Nephron (organoid): ENCODE data around the gene DDIT3.

Experiments used
- H3K27ac Mint-ChIP-seq, 3 experiments: 2 replicates each; pipeline ENCODE4 v1.8.0; 2020; ENCODE audit warnings: mixed read lengths in 3 of 3, mild to moderate bottlenecking in 2 of 3, moderate library complexity in 1 of 3
- H3K27me3 Mint-ChIP-seq: 2 replicates; pipeline ENCODE4 v1.8.0; 2021; ENCODE audit warnings: low read depth, mild to moderate bottlenecking, moderate library complexity, mixed read lengths
- H3K36me3 Mint-ChIP-seq: 2 replicates; pipeline ENCODE4 v1.8.0; 2020; ENCODE audit warnings: low read depth, mixed read lengths
- H3K4me1 Mint-ChIP-seq: 2 replicates; pipeline ENCODE4 v1.8.0; 2020; ENCODE audit warnings: mixed read lengths
- H3K4me3 Mint-ChIP-seq, 3 experiments: 2 replicates each; pipeline ENCODE4 v1.8.0; 2020; ENCODE audit warnings: mild to moderate bottlenecking in 3 of 3, mixed read lengths in 3 of 3, moderate library complexity in 2 of 3
- H3K9me3 Mint-ChIP-seq: 2 replicates; pipeline ENCODE4 v1.8.0; 2020; ENCODE audit warnings: mixed read lengths
- CTCF ChIP-seq, 3 experiments: fragments of 200-600 bp; sonication (generic); IDR thresholded peaks; one replicate each; pipeline ENCODE4 v1.5.0; 2021; ENCODE audit warnings: antibody characterized with exemption in 3 of 3; ENCODE audit not compliant: unreplicated experiment in 3 of 3

The DDIT3 gene

GRCh38 chr12:57545809-57546437 is 25.6 kb upstream of the DDIT3 start:
- Mint-ChIP-seq H3K27me3 (peaks cover 41% of the 10 kb centered on the region), H3K36me3 (peaks cover 4% of the 10 kb centered on the region), H3K9me3 (no peaks in the 10 kb centered on the region), H3K4me1 (peaks cover 28% of the 10 kb centered on the region), H3K4me3 (peak overlapping the region; percentile 96 to 100 (median 98)), H3K27ac (peak overlapping the region; percentile 46 to 91 (median 89))
- TF ChIP-seq CTCF (IDR thresholded peaks at IDR 0.05; ENCODE audit: unreplicated experiment in 3 of 3), result no peak

GRCh38 chr12:57543581-57543980 is 23.3 kb upstream of the DDIT3 start:
- Mint-ChIP-seq H3K4me1 (peaks cover 29% of the 10 kb centered on the region), H3K4me3 (no peak overlapping the region), H3K9me3 (no peaks in the 10 kb centered on the region), H3K27me3 (peaks cover 18% of the 10 kb centered on the region), H3K27ac (no peak overlapping the region), H3K36me3 (peaks cover 17% of the 10 kb centered on the region)
- TF ChIP-seq CTCF (IDR thresholded peaks at IDR 0.05; ENCODE audit: unreplicated experiment in 3 of 3), result no peak

GRCh38 chr12:57541717-57542116 is 21.4 kb upstream of the DDIT3 start:
- Mint-ChIP-seq H3K9me3 (no peaks in the 10 kb centered on the region), H3K4me3 (no peak overlapping the region), H3K4me1 (peaks cover 23% of the 10 kb centered on the region), H3K36me3 (peaks cover 32% of the 10 kb centered on the region), H3K27ac (no peak overlapping the region), H3K27me3 (no peaks in the 10 kb centered on the region)
- TF ChIP-seq CTCF (IDR thresholded peaks at IDR 0.05; ENCODE audit: unreplicated experiment in 3 of 3), result no peak

- Mint-ChIP-seq H3K4me3 (peak overlapping the region in 1 of 3 experiments; percentile 44), H3K36me3 (peaks cover 39% of the 10 kb centered on the region), H3K27ac (peak overlapping the region in 2 of 3 experiments; percentile 11 to 65), H3K27me3 (no peaks in the 10 kb centered on the region), H3K9me3 (no peaks in the 10 kb centered on the region), H3K4me1 (peaks cover 20% of the 10 kb centered on the region)
- TF ChIP-seq CTCF (IDR thresholded peaks at IDR 0.05; ENCODE audit: unreplicated experiment in 3 of 3), result no peak
These were observed 20.7 kb upstream of the DDIT3 start for GRCh38 chr12:57541001-57541400.

- no peaks in the 10 kb centered on the region for H3K9me3 Mint-ChIP-seq
- no peak for TF ChIP-seq CTCF (IDR thresholded peaks at IDR 0.05; ENCODE audit: unreplicated experiment in 3 of 3)
- peaks cover 5% of the 10 kb centered on the region for H3K4me1 Mint-ChIP-seq
- H3K4me3 Mint-ChIP-seq, result no peak overlapping the region
- H3K27me3 Mint-ChIP-seq, result no peaks in the 10 kb centered on the region
- H3K27ac Mint-ChIP-seq, result no peak overlapping the region
- H3K36me3 Mint-ChIP-seq, result peaks cover 54% of the 10 kb centered on the region
These were observed 18.9 kb upstream of the DDIT3 start for GRCh38 chr12:57539134-57539768.

GRCh38 chr12:57536597-57536942 is 16.3 kb upstream of the DDIT3 start:
- Mint-ChIP-seq H3K27ac (no peak overlapping the region), H3K4me1 (peaks cover 5% of the 10 kb centered on the region), H3K4me3 (no peak overlapping the region), H3K27me3 (no peaks in the 10 kb centered on the region), H3K36me3 (peaks cover 80% of the 10 kb centered on the region), H3K9me3 (no peaks in the 10 kb centered on the region)
- TF ChIP-seq CTCF (IDR thresholded peaks at IDR 0.05; ENCODE audit: unreplicated experiment in 3 of 3), result no peak
